Measurements from ENCODE around the gene EPHA1.
"Not testable (repeated sequence)": the region's sequence is repeated elsewhere in the genome, so short reads cannot be mapped to it uniquely, and the experiment has no call there.

EPHA1 gene

DNA sequence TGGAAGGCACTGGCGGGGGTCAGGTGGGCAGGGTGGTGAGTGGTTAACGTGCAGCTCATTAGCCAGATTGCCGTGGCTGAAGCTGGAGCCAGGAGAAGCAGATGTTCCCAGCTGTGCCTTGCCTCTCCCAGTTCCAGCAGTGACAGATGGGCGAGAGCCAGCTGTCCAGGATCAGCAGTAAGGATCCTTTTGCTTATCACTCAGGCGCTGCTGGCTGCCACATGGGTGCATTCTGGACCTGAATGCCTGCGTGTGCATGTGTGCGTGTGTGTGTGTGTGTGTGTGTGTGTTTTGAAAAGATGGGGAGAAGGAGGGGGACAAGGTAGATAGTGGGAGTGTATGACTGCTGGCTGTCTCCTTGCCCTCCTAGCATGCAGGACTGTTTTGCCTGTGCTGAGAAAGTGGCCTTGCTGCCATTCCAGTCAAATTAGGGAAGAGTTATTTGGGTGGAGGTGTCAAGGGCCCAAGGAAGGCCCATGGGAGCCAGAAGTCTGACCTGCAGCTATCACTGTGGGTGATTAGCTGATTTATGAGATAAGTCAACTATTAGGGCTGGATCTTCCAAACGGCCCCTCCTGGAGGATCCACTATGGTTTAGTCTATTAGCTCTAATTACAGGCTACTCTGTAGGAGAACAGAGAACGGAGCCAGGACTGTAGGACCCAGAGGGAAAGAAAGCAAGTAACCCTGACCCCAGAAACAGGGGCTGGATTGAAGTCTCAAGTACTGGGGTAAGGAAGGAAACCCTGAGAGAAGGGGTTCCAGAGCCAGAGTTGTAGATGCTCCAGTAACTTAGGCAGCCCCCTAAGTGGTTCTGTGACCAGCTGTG, 3.3 kb downstream of the EPHA1 start:
- H3K4me3 ChIP-seq (ENCODE audit: low read length): no peak overlapping the region

GRCh38 chr7:143402233-143402632, 6.4 kb downstream of the EPHA1 start:
- peaks cover 45% of the 10 kb centered on the region for H3K36me3 ChIP-seq (ENCODE audit: control insufficient read depth, insufficient read depth, low read length)
- not testable (repeated sequence) for DNase-seq (ENCODE audit: low read depth, low spot score); H3K9me3 ChIP-seq (ENCODE audit: control insufficient read depth, insufficient read depth, low read length); H3K27me3 ChIP-seq (ENCODE audit: control insufficient read depth, insufficient read depth, low read length); H3K4me3 ChIP-seq (ENCODE audit: low read length); H3K27ac ChIP-seq (ENCODE audit: low read length)
- WGBS (ENCODE audit: insufficient coverage, insufficient read length): no CpG with 5 or more reads among the region's 4 CpGs
- peaks cover 11% of the 10 kb centered on the region for H3K4me1 ChIP-seq (ENCODE audit: control insufficient read depth, insufficient read depth, low read length)

More for the DNA sequence above, 3.3 kb downstream of the EPHA1 start:
- Histone ChIP-seq H3K4me1 (ENCODE audit: control insufficient read depth, insufficient read depth, low read length) (peaks cover 14% of the 10 kb centered on the region), H3K27me3 (ENCODE audit: control insufficient read depth, insufficient read depth, low read length) (no peaks in the 10 kb centered on the region), H3K9me3 (ENCODE audit: control insufficient read depth, insufficient read depth, low read length) (no peaks in the 10 kb centered on the region), H3K27ac (ENCODE audit: low read length) (no peak overlapping the region), H3K36me3 (ENCODE audit: control insufficient read depth, insufficient read depth, low read length) (peaks cover 18% of the 10 kb centered on the region)
- DNase-seq (ENCODE audit: low read depth, low spot score): no peak
- WGBS (ENCODE audit: insufficient coverage, insufficient read length): no CpG with 5 or more reads among the region's 9 CpGs

GRCh38 chr7:143401265-143401664, 7.4 kb downstream of the EPHA1 start:
- Histone ChIP-seq H3K36me3 (ENCODE audit: control insufficient read depth, insufficient read depth, low read length) (peaks cover 49% of the 10 kb centered on the region), H3K4me3 (ENCODE audit: low read length) (no peak overlapping the region), H3K27ac (ENCODE audit: low read length) (no peak overlapping the region), H3K4me1 (ENCODE audit: control insufficient read depth, insufficient read depth, low read length) (peaks cover 4% of the 10 kb centered on the region), H3K27me3 (ENCODE audit: control insufficient read depth, insufficient read depth, low read length) (no peaks in the 10 kb centered on the region), H3K9me3 (ENCODE audit: control insufficient read depth, insufficient read depth, low read length) (no peaks in the 10 kb centered on the region)
- no CpG with 5 or more reads among the region's 12 CpGs for WGBS (ENCODE audit: insufficient coverage, insufficient read length)
- DNase-seq (ENCODE audit: low read depth, low spot score): no peak

GRCh38 chr7:143399642-143400041, 9.0 kb downstream of the EPHA1 start:
- H3K36me3 ChIP-seq (ENCODE audit: control insufficient read depth, insufficient read depth, low read length): peaks cover 62% of the 10 kb centered on the region
- H3K9me3 ChIP-seq (ENCODE audit: control insufficient read depth, insufficient read depth, low read length): no peaks in the 10 kb centered on the region
- no peak overlapping the region for H3K27ac ChIP-seq (ENCODE audit: low read length)
- H3K4me1 ChIP-seq (ENCODE audit: control insufficient read depth, insufficient read depth, low read length): no peaks in the 10 kb centered on the region
- no peak overlapping the region for H3K4me3 ChIP-seq (ENCODE audit: low read length)
- no peaks in the 10 kb centered on the region for H3K27me3 ChIP-seq (ENCODE audit: control insufficient read depth, insufficient read depth, low read length)
- WGBS (ENCODE audit: insufficient coverage, insufficient read length): no CpG with 5 or more reads among the region's 20 CpGs
- no peak for DNase-seq (ENCODE audit: low read depth, low spot score)

- Histone ChIP-seq H3K27ac (ENCODE audit: low read length) (no peak overlapping the region), H3K9me3 (ENCODE audit: control insufficient read depth, insufficient read depth, low read length) (no peaks in the 10 kb centered on the region), H3K4me3 (ENCODE audit: low read length) (no peak overlapping the region), H3K27me3 (ENCODE audit: control insufficient read depth, insufficient read depth, low read length) (no peaks in the 10 kb centered on the region), H3K36me3 (ENCODE audit: control insufficient read depth, insufficient read depth, low read length) (peaks cover 64% of the 10 kb centered on the region), H3K4me1 (ENCODE audit: control insufficient read depth, insufficient read depth, low read length) (no peaks in the 10 kb centered on the region)
- no CpG with 5 or more reads among the region's 8 CpGs for WGBS (ENCODE audit: insufficient coverage, insufficient read length)
- DNase-seq (ENCODE audit: low read depth, low spot score): no peak
These were observed 9.5 kb downstream of the EPHA1 start for GRCh38 chr7:143399151-143399550.

DNA sequence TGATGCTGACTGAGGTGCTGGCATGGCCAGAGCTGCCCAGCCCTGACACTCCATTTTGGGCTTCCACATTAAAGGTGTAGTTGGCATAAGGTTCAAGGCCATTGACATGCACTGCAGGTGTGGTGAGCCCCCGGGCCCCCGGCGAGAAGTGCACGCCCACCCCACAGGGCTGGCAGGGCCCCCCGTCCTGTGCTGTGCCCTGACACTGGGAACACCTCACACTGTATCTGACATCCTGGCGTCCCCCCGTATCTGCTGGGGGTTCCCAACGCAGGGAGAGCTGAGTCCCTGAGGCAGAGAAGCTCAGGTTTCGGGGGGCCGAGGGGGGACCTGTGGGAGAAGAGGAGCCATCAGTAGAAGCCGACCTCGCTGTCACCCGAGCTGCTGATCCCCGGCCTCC, 10.0 kb downstream of the EPHA1 start:
- H3K9me3 ChIP-seq (ENCODE audit: control insufficient read depth, insufficient read depth, low read length): no peaks in the 10 kb centered on the region
- no peaks in the 10 kb centered on the region for H3K27me3 ChIP-seq (ENCODE audit: control insufficient read depth, insufficient read depth, low read length)
- H3K27ac ChIP-seq (ENCODE audit: low read length): no peak overlapping the region
- H3K4me1 ChIP-seq (ENCODE audit: control insufficient read depth, insufficient read depth, low read length): no peaks in the 10 kb centered on the region
- peaks cover 69% of the 10 kb centered on the region for H3K36me3 ChIP-seq (ENCODE audit: control insufficient read depth, insufficient read depth, low read length)
- H3K4me3 ChIP-seq (ENCODE audit: low read length): no peak overlapping the region
- WGBS (ENCODE audit: insufficient coverage, insufficient read length): no CpG with 5 or more reads among the region's 14 CpGs
- no peak for DNase-seq (ENCODE audit: low read depth, low spot score)

DNA sequence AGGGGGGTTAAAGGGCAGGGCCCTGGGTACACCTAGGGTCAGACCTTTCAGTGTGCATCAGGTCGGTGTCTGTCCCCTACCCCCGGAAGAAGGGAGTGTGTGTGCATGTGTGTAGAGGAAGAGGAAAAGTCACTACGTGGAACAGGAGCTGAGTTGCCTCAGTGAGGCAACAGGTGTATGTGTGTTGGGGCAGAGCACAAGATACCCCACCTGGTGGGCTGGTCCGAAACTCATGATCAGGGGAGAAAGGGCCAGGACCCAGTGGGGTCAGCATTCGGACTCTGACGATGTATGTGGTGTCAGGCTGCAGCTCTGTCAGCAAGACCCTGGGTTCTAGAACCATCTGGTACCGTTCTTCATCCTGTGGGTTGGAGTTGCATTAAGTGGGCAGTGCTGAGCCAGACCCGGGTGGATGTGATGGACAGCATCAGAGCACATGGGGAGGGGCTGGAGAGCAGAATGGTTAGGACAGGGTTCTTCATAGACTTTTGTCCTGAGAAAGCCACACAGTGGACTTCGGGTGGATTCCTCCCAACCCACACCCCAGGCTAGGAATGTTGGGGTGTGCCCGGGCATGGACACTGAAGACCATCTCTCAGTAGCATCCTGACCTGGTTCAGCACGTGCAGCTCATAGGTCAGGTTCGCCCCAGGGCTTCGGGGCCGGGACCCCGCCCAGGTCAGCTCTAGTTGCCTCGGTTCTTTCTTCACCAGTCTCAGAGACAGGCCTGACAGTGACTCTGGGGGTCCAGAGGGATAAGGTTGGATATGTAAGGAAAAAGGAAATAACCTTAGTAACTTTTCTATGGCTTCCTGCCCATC, 10.7 kb downstream of the EPHA1 start:
- no peak for DNase-seq (ENCODE audit: low read depth, low spot score)

DNA sequence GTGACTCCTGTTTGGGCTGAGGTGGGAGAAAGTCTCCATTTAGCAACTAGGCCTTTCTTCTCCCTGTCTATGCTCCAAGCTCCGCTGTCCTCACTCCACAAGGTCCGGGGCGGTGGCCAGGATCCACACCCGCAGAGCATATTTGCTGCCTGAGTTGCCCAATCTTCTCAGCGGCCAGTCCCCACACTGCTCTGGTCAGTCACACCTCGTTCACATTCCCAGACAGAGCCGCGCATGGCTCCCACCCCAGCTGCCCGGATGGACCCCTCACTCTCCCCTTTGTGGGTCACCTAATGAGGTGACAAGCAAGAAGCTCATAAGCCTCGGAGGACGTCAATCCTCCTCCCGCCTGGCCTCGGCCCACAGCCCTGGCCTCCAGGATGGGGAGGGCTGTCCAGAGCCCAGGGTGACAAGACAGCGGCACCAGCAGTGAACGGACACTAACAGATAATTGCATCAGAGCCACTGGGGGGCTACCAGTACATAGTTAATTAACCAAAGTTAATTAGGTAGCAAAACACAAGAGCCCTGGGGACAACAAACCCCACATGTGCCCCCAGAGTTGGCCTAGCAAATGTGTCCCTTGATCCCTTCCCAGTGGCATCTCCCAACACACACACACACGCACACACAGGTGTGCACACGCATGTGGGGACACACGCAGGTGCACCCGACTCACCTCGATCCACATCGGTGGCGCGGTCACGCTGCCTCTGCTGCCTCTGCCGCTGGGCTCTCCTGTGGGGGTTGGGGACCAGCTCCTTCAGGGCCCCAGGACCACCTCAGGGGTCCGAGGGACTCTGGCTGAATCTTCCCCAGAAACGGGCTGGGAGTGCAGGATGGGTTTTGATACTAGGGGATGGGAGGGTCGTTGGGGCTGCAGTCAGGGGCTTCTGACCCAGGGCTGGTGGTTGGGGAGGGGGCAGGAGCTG, 11.8 kb downstream of the EPHA1 start:
- Histone ChIP-seq H3K27me3 (ENCODE audit: control insufficient read depth, insufficient read depth, low read length) (no peaks in the 10 kb centered on the region), H3K4me1 (ENCODE audit: control insufficient read depth, insufficient read depth, low read length) (no peaks in the 10 kb centered on the region), H3K9me3 (ENCODE audit: control insufficient read depth, insufficient read depth, low read length) (no peaks in the 10 kb centered on the region), H3K36me3 (ENCODE audit: control insufficient read depth, insufficient read depth, low read length) (peaks cover 81% of the 10 kb centered on the region), H3K27ac (ENCODE audit: low read length) (no peak overlapping the region), H3K4me3 (ENCODE audit: low read length) (no peak overlapping the region; the same call in 1 of the 2 replicates)
- DNase-seq (ENCODE audit: low read depth, low spot score): no peak
- no CpG with 5 or more reads among the region's 28 CpGs for WGBS (ENCODE audit: insufficient coverage, insufficient read length)

More for the DNA sequence above, 10.7 kb downstream of the EPHA1 start:
- H3K27ac ChIP-seq (ENCODE audit: low read length): no peak overlapping the region
- H3K4me1 ChIP-seq (ENCODE audit: control insufficient read depth, insufficient read depth, low read length): no peaks in the 10 kb centered on the region
- no peak overlapping the region for H3K4me3 ChIP-seq (ENCODE audit: low read length)
- peaks cover 76% of the 10 kb centered on the region for H3K36me3 ChIP-seq (ENCODE audit: control insufficient read depth, insufficient read depth, low read length)
- no peaks in the 10 kb centered on the region for H3K9me3 ChIP-seq (ENCODE audit: control insufficient read depth, insufficient read depth, low read length)
- WGBS (ENCODE audit: insufficient coverage, insufficient read length): no CpG with 5 or more reads among the region's 16 CpGs
- no peaks in the 10 kb centered on the region for H3K27me3 ChIP-seq (ENCODE audit: control insufficient read depth, insufficient read depth, low read length)

- no peak for DNase-seq (ENCODE audit: low read depth, low spot score)
- WGBS (ENCODE audit: insufficient coverage, insufficient read length): no CpG with 5 or more reads among the region's 7 CpGs
- no peaks in the 10 kb centered on the region for H3K27me3 ChIP-seq (ENCODE audit: control insufficient read depth, insufficient read depth, low read length)
- peaks cover 81% of the 10 kb centered on the region for H3K36me3 ChIP-seq (ENCODE audit: control insufficient read depth, insufficient read depth, low read length)
- H3K27ac ChIP-seq (ENCODE audit: low read length): no peak overlapping the region
- H3K4me1 ChIP-seq (ENCODE audit: control insufficient read depth, insufficient read depth, low read length): no peaks in the 10 kb centered on the region
- no peaks in the 10 kb centered on the region for H3K9me3 ChIP-seq (ENCODE audit: control insufficient read depth, insufficient read depth, low read length)
- H3K4me3 ChIP-seq (ENCODE audit: low read length): no peak overlapping the region
These were observed 12.5 kb downstream of the EPHA1 start for GRCh38 chr7:143396182-143396581.
